HFF-Myc (cell line): ENCODE data around the gene KRTAP4-8.
A peak's percentile ranks its signal among the peaks of the same experiment; 100 is the strongest.
"Not testable (repeated sequence)": the region's sequence is repeated elsewhere in the genome, so short reads cannot be mapped to it uniquely, and the experiment has no call there.

Experiments
- DNase-seq: peaks from one replicate; pipeline ENCODE4 v3.0.0-alpha.2; 2011; ENCODE audit warnings: low read depth; ENCODE audit errors: extremely low read depth
- H3K4me3 ChIP-seq: replicated peaks from 2 replicates; pipeline ENCODE4 v1.5.1; 2011; ENCODE audit warnings: low read depth, mild to moderate bottlenecking, control low read depth, low read length
- CTCF ChIP-seq: IDR thresholded peaks from 2 replicates; pipeline ENCODE4 v1.5.1; 2012; ENCODE audit warnings: mild to moderate bottlenecking, low read depth, low read length, control low read depth; ENCODE audit errors: missing control alignments

The KRTAP4-8 gene

GRCh38 chr17:41098042-41098441, at the start of gene KRTAP4-8:
TSS of gene KRTAP4-8 (minus strand) at chr17:41098142. CDS start at chr17:41098084, 58 bp downstream.
- TF ChIP-seq CTCF: no peak
- DNase-seq: no peak
- no peak within 1 kb of the TSS for H3K4me3 ChIP-seq

GRCh38 chr17:41145261-41145660, 47.3 kb upstream of the KRTAP4-8 start:
- H3K4me3 ChIP-seq: no peak overlapping the region
- no peak for DNase-seq
- TF ChIP-seq CTCF: no peak

GRCh38 chr17:41144846-41145245, 46.9 kb upstream of the KRTAP4-8 start:
- no peak for TF ChIP-seq CTCF
- H3K4me3 ChIP-seq: no peak overlapping the region

GRCh38 chr17:41141361-41141760, 43.4 kb upstream of the KRTAP4-8 start:
- no peak for DNase-seq
- H3K4me3 ChIP-seq: no peak overlapping the region
- no peak for TF ChIP-seq CTCF

More at GRCh38 chr17:41144846-41145245, 46.9 kb upstream of the KRTAP4-8 start:
- DNase-seq: no peak

- TF ChIP-seq CTCF: no peak
- H3K4me3 ChIP-seq: no peak within 1 kb of the TSS
- peak; percentile 35 for DNase-seq
Observed at GRCh38 chr17:41140360-41141131, 42.6 kb upstream of the KRTAP4-8 start, which contains the start of gene KRTAP4-6. TSS of gene KRTAP4-6 (minus strand) at chr17:41140544. CDS start at chr17:41140487, 57 bp downstream.

GRCh38 chr17:41139865-41140264, 41.9 kb upstream of the KRTAP4-8 start:
- H3K4me3 ChIP-seq, DNase-seq: not testable (repeated sequence)

GRCh38 chr17:41133880-41134735, 36.2 kb upstream of the KRTAP4-8 start:
- no peak for DNase-seq
- TF ChIP-seq CTCF: no peak

More at GRCh38 chr17:41133880-41134735, 36.2 kb upstream of the KRTAP4-8 start:
- H3K4me3 ChIP-seq: no peak overlapping the region
